Fibroblast of pulmonary artery (primary cell): ENCODE data around the gene NSUN7.

Experiments used
- DNase-seq: peaks from one replicate; pipeline ENCODE4 v3.0.0-alpha.2; 2010; ENCODE audit warnings: low read depth
- H3K4me3 ChIP-seq: replicated peaks from 2 replicates; pipeline ENCODE4 v1.5.1; 2011; ENCODE audit warnings: low read depth, mild to moderate bottlenecking, control low read depth, low read length, moderate library complexity
- CTCF ChIP-seq: IDR thresholded peaks from 2 replicates; pipeline ENCODE4 v1.5.1; 2011; ENCODE audit warnings: mild to moderate bottlenecking, control low read depth, low read length, inconsistent platforms; ENCODE audit errors: missing control alignments

NSUN7 gene

DNA sequence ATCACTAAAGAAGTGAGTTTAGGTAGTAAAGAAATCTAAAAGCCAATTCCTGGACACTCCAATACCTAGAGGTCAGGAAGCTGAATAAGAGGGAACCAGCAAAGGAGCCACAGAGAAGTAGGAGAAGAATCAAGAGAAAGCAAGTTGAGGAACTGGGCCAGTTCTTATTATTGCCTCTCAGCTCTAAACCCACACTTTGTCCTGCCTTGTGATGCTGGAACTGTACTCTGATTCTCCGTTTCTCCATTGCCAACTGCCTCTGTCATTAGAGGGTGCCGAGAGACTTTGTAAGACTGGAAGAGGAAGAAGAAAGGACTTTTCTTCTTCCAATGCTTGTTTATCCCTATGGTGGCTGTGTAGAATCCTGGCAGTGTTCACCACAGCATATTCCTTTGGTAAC lies 38.6 kb downstream of the NSUN7 start:
- no peak overlapping the region for H3K4me3 ChIP-seq
- no peak for TF ChIP-seq CTCF
- DNase-seq, result no peak

DNA sequence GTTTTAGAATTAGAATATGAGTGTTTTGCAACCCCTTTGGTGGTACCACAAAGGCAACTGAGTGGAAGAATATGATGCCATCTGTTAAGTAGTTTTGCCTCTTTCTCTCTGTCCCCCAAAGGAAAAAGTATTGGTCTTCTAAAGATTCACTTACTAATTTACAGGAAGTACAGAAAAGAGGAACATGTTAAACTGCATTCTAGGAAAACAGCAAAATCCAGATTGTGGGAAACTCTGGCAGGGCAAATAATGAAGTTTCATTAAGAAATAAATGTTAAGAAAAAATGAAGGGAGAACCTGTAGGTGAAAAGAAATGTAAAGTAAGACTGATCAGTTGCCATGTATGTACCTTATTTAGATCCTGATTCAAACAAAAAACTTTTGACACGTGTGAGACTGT lies 39.3 kb downstream of the NSUN7 start:
- no peak overlapping the region for H3K4me3 ChIP-seq
- no peak for DNase-seq
- TF ChIP-seq CTCF, result no peak

DNA sequence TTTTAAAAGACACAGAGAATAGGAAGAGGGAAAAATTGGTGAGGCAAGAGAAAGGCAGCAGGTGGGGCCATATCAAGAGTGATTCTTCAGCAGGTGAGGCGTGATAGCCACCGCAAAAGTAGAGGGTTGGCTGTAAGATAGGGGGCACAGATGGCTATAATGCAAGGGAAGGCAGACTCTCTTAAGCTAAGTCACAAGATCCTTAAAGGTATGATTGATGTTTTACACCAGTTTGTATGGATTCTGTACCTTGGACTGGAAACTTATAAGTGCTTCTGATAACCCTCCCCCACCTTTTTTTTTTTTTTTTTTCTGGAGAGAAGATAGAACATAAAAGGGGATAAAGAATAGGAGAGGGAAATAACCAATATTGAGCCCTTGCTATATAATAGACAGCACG lies 40.0 kb downstream of the NSUN7 start:
- no peak for DNase-seq
- no peak for TF ChIP-seq CTCF
- no peak overlapping the region for H3K4me3 ChIP-seq

- TF ChIP-seq CTCF, result no peak
- no peak for DNase-seq
- no peak overlapping the region for H3K4me3 ChIP-seq
Observed at GRCh38 chr4:40800064-40800463, 50.3 kb downstream of the NSUN7 start.

DNA sequence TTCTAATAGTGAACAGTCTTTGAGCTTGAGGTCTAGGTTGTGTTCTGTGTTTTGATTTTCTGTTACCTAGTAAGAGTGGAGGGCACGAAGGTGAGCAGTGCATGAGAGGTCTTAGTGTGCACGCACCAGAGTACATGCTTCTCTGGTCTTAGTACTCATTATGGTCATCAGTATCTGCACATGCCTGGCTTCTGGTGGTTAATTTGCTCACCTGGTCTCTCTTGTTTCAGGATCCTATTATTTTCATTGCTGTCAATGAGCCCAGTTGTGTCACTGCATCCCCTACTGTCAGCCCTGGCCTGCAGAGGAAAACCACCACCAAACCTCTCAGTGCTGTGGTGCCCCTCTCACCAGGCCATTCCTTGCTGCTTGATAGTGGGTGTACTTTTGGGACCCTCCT lies 54.8 kb downstream of the NSUN7 start:
- H3K4me3 ChIP-seq, result no peak overlapping the region
- no peak for TF ChIP-seq CTCF
- no peak for DNase-seq

DNA sequence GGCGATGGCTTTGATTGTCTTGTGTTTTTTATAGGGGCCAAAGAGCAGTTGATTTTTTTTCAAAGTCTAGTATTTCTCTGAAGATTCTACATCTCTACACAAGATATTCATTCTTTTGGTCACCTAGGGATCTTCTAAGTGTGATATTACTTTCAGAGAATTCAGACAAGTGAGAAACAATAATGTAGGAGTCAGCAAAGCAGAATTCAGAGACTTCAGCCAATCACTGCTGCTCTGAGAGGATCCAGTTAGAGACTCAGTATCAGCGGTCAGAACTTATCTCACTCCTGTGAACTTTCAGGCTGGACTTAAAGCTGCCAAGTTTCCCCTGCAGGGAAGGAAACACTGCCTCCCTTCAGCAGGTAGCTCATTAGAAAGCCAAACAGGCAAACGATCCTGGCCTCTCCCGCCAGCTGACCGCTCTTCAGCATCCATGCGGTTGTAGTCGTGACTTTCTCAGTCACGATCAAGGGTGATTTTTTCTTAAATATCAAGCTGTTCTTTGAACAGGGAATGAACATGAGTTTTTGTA lies 59.2 kb downstream of the NSUN7 start:
- DNase-seq, result no peak
- TF ChIP-seq CTCF, result no peak
- H3K4me3 ChIP-seq, result no peak overlapping the region

DNA sequence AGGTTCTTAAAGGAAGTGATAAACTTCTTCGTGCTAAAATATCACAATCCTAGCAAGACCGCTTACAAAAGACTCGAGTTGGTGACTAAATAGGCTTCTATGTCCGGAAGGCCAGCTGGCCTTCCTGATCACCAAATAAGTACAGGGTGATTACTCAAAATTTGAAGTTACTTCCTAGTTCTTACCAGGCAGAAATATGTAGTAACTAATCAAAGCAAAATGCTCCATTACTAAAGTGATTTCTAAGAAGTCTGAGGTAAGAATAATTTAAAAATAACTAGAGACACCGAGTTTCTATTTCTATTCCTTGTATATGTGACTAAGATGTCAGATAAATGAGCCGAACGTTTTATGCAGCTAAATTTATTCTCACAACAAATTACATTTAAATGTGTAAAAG lies 62.2 kb downstream of the NSUN7 start:
- H3K4me3 ChIP-seq, result no peak overlapping the region
- TF ChIP-seq CTCF, result no peak
- peak; percentile 33 for DNase-seq
